ENCODE results near the gene SOX13.

The SOX13 gene

GRCh38 chr1:204142032-204142974 lies 69.4 kb downstream of the SOX13 start:
- in situ Hi-C loops (cut with MboI; ENCODE audit: low sequenced_read_pairs, unreplicated experiment) = no loop called here
- DNase-seq (ENCODE audit: low spot score) = no peak
- no peak for TF ChIP-seq CTCF (IDR thresholded peaks at IDR 0.05; ENCODE audit: borderline replicate concordance, control extremely low read depth, extremely low read depth, insufficient read depth, missing control alignments)

GRCh38 chr1:204143276-204144041 lies 70.5 kb downstream of the SOX13 start:
- no peak for TF ChIP-seq CTCF (IDR thresholded peaks at IDR 0.05; ENCODE audit: borderline replicate concordance, control extremely low read depth, extremely low read depth, insufficient read depth, missing control alignments)
- in situ Hi-C loops (cut with MboI; ENCODE audit: low sequenced_read_pairs, unreplicated experiment) = no loop called here
- no peak for DNase-seq (ENCODE audit: low spot score)

- in situ Hi-C loops (cut with MboI; ENCODE audit: low sequenced_read_pairs, unreplicated experiment) = no loop called here
- TF ChIP-seq CTCF (IDR thresholded peaks at IDR 0.05; ENCODE audit: borderline replicate concordance, control extremely low read depth, extremely low read depth, insufficient read depth, missing control alignments) = no peak
- DNase-seq (ENCODE audit: low spot score) = no peak
These were observed 72.2 kb downstream of the SOX13 start for GRCh38 chr1:204145033-204145504.

GRCh38 chr1:204146309-204146708 lies 73.4 kb downstream of the SOX13 start:
- in situ Hi-C loops (cut with MboI; ENCODE audit: low sequenced_read_pairs, unreplicated experiment) = no loop called here
- no peak for DNase-seq (ENCODE audit: low spot score)
- no peak for TF ChIP-seq CTCF (IDR thresholded peaks at IDR 0.05; ENCODE audit: borderline replicate concordance, control extremely low read depth, extremely low read depth, insufficient read depth, missing control alignments)

- no peak for TF ChIP-seq CTCF (IDR thresholded peaks at IDR 0.05; ENCODE audit: borderline replicate concordance, control extremely low read depth, extremely low read depth, insufficient read depth, missing control alignments)
- in situ Hi-C loops (cut with MboI; ENCODE audit: low sequenced_read_pairs, unreplicated experiment) = no loop called here
- no peak for DNase-seq (ENCODE audit: low spot score)
These were observed 74.0 kb downstream of the SOX13 start for GRCh38 chr1:204146965-204147364.

Measured in GM13976 (cell line).